H9 (cell line): Measurements from ENCODE around the gene TPRN. TPM values are rescaled to one million over a fixed set of nuclear protein-coding genes. Genes with fewer than 3 reads are reported as not detected.

Experiments used
- DNase-seq: peaks from one replicate; pipeline ENCODE4 v3.0.0-alpha.2; 2017
- H2AFZ ChIP-seq: one replicate; pipeline ENCODE4 v1.6.1; 2013; ENCODE audit warnings: mild to moderate bottlenecking, low read length, control low read depth, moderate library complexity
- H2AK5ac ChIP-seq: 2 replicates; pipeline ENCODE4 v1.6.1; 2013; ENCODE audit warnings: low read length, control low read depth, mixed read lengths; ENCODE audit not compliant: insufficient read length
- H2BK120ac ChIP-seq: one replicate; pipeline ENCODE4 v1.6.1; 2013; ENCODE audit warnings: low read depth, mild to moderate bottlenecking, low read length, control low read depth, inconsistent platforms; ENCODE audit not compliant: poor library complexity, severe bottlenecking
- H2BK12ac ChIP-seq: 2 replicates; pipeline ENCODE4 v1.6.1; 2013; ENCODE audit warnings: low read length, control low read depth, mixed read lengths, low read depth; ENCODE audit not compliant: insufficient read length
- H2BK15ac ChIP-seq: 2 replicates; pipeline ENCODE4 v1.6.1; 2013; ENCODE audit warnings: low read depth, low read length, control low read depth
- H2BK20ac ChIP-seq: one replicate; pipeline ENCODE4 v1.6.1; 2013; ENCODE audit warnings: low read depth, mild to moderate bottlenecking, low read length, control low read depth, inconsistent platforms; ENCODE audit not compliant: poor library complexity, severe bottlenecking
- H2BK5ac ChIP-seq: 2 replicates; pipeline ENCODE4 v1.6.1; 2013; ENCODE audit warnings: low read length, control low read depth, mixed read lengths; ENCODE audit not compliant: insufficient read length
- H3K14ac ChIP-seq: 2 replicates; pipeline ENCODE4 v1.6.1; 2013; ENCODE audit warnings: low read length, control low read depth; ENCODE audit not compliant: insufficient read depth
- H3K18ac ChIP-seq: 2 replicates; pipeline ENCODE4 v1.6.1; 2013; ENCODE audit warnings: low read depth, mild to moderate bottlenecking, mixed read lengths, low read length, control low read depth; ENCODE audit not compliant: insufficient read length
- H3K23ac ChIP-seq: 2 replicates; pipeline ENCODE4 v1.6.1; 2013; ENCODE audit warnings: low read length, control low read depth, mixed read lengths, low read depth; ENCODE audit not compliant: insufficient read length
- H3K23me2 ChIP-seq: 2 replicates; pipeline ENCODE4 v1.6.1; 2013; ENCODE audit warnings: low read depth, mild to moderate bottlenecking, mixed read lengths, low read length, control low read depth; ENCODE audit not compliant: insufficient read length, poor library complexity, severe bottlenecking
- H3K27ac ChIP-seq: 2 replicates; pipeline ENCODE4 v1.5.1; 2013; ENCODE audit warnings: low read length, control low read depth, mixed read lengths, low read depth; ENCODE audit not compliant: insufficient read length
- H3K27me3 ChIP-seq: 2 replicates; pipeline ENCODE4 v1.6.1; 2013; ENCODE audit warnings: low read length, control low read depth, inconsistent platforms; ENCODE audit not compliant: insufficient read depth
- H3K4ac ChIP-seq: 2 replicates; pipeline ENCODE4 v1.6.1; 2013; ENCODE audit warnings: low read depth, mild to moderate bottlenecking, control low read depth, inconsistent platforms, low read length, moderate library complexity
- H3K4me1 ChIP-seq: 2 replicates; pipeline ENCODE4 v1.6.1; 2013; ENCODE audit warnings: low read length, control low read depth, inconsistent platforms; ENCODE audit not compliant: insufficient read depth
- H3K4me2 ChIP-seq: 2 replicates; pipeline ENCODE4 v1.6.1; 2013; ENCODE audit warnings: low read length, control low read depth, mixed read lengths; ENCODE audit not compliant: insufficient read length, insufficient read depth
- H3K56ac ChIP-seq: 2 replicates; pipeline ENCODE4 v1.6.1; 2013; ENCODE audit warnings: low read depth, mild to moderate bottlenecking, mixed read lengths, low read length, control low read depth; ENCODE audit not compliant: insufficient read length
- H3K79me1 ChIP-seq: 2 replicates; pipeline ENCODE4 v1.6.1; 2013; ENCODE audit warnings: low read depth, mild to moderate bottlenecking, moderate library complexity, low read length, control low read depth, inconsistent platforms; ENCODE audit not compliant: insufficient read depth, poor library complexity, severe bottlenecking
- H3K79me2 ChIP-seq: 2 replicates; pipeline ENCODE4 v1.6.1; 2013; ENCODE audit warnings: low read length, control low read depth, inconsistent platforms; ENCODE audit not compliant: insufficient read depth
- H3K9ac ChIP-seq: 2 replicates; pipeline ENCODE4 v1.6.1; 2013; ENCODE audit warnings: low read length, control low read depth, mixed read lengths; ENCODE audit not compliant: insufficient read length; ENCODE audit errors: extremely low read depth
- H3K9me3 ChIP-seq: one replicate; pipeline ENCODE4 v1.6.1; 2013; ENCODE audit warnings: low read depth, low read length, inconsistent platforms; ENCODE audit not compliant: control insufficient read depth
- H3T11ph ChIP-seq: one replicate; pipeline ENCODE4 v1.6.1; 2013; ENCODE audit warnings: mild to moderate bottlenecking, low read length, control low read depth, inconsistent platforms
- H4K20me1 ChIP-seq: one replicate; pipeline ENCODE4 v1.6.1; 2013; ENCODE audit not compliant: control insufficient read depth, insufficient read length, insufficient read depth
- H4K5ac ChIP-seq: 2 replicates; pipeline ENCODE4 v1.6.1; 2013; ENCODE audit warnings: low read depth, mild to moderate bottlenecking, mixed read lengths, low read length, control low read depth; ENCODE audit not compliant: insufficient read length
- H4K8ac ChIP-seq: replicated peaks from 2 replicates; pipeline ENCODE4 v1.6.1; 2013; ENCODE audit warnings: low read length, control low read depth, mixed read lengths, low read depth; ENCODE audit not compliant: insufficient read length
- H4K91ac ChIP-seq: 2 replicates; pipeline ENCODE4 v1.6.1; 2013; ENCODE audit warnings: low read depth, mild to moderate bottlenecking, moderate library complexity, mixed read lengths, low read length, control low read depth; ENCODE audit not compliant: insufficient read length
- H3K27ac Mint-ChIP-seq, 3 experiments: 2 replicates in 2 of 3; 3 replicates in 1 of 3; pipeline ENCODE4 v1.8.0; 2020 to 2021; ENCODE audit warnings: mixed read lengths in 3 of 3, mild to moderate bottlenecking in 1 of 3, moderate library complexity in 1 of 3
- H3K27me3 Mint-ChIP-seq: 2 replicates; pipeline ENCODE4 v1.8.0; 2021; ENCODE audit warnings: low read depth, mild to moderate bottlenecking, moderate library complexity, mixed read lengths
- H3K36me3 Mint-ChIP-seq, 3 experiments: 2 replicates in 2 of 3; 3 replicates in 1 of 3; pipeline ENCODE4 v1.8.0; 2020 to 2021; ENCODE audit warnings: low read depth in 3 of 3, mixed read lengths in 3 of 3; ENCODE audit not compliant: insufficient read depth in 1 of 3
- H3K4me1 Mint-ChIP-seq, 2 experiments: 2 replicates each; pipeline ENCODE4 v1.8.0; 2020; ENCODE audit warnings: mixed read lengths in 2 of 2
- H3K4me3 Mint-ChIP-seq, 2 experiments: 2 replicates in 1 of 2; 3 replicates in 1 of 2; pipeline ENCODE4 v1.8.0; 2020 to 2021; ENCODE audit warnings: mild to moderate bottlenecking in 2 of 2, mixed read lengths in 2 of 2, moderate library complexity in 1 of 2
- H3K9me3 Mint-ChIP-seq, 2 experiments: 2 replicates in 1 of 2; 3 replicates in 1 of 2; pipeline ENCODE4 v1.8.0; 2020; ENCODE audit warnings: mild to moderate bottlenecking in 2 of 2, mixed read lengths in 2 of 2, moderate library complexity in 1 of 2
- CTCF ChIP-seq: fragments of 200-600 bp; sonication (generic); conservative IDR thresholded peaks from 3 replicates; pipeline ENCODE4 v1.8.0; 2021; ENCODE audit warnings: antibody characterized with exemption, mild to moderate bottlenecking
- WGBS: extraction: QIAGEN DNeasy Blood & Tissue Kit; methylation state at CpG from one replicate; pipeline ENCODE4 v1.1.7; 2013; ENCODE audit warnings: missing lambda C conversion rate, low lambda C conversion rate, mixed read lengths; ENCODE audit not compliant: insufficient read length; ENCODE audit errors: extremely low coverage; 5-methylcytosine and 5-hydroxymethylcytosine counted together
- total RNA-seq: library from RNA; stranded (reverse); gene quantifications from 2 replicates; pipeline ENCODE4 v1.2.1, GENCODE V29; 2021

Gene TPRN
- total RNA-seq, 1 experiment from 2014 or later = 30.7 TPM

- no peak overlapping the region for H3K27ac ChIP-seq
- H2AFZ ChIP-seq = no peak overlapping the region
- peaks cover 10% of the 10 kb centered on the region; the same call in 1 of the 2 replicates for H3K79me2 ChIP-seq
- no peak overlapping the region for H2AK5ac ChIP-seq
- peaks cover 13% of the 10 kb centered on the region for H3K23me2 ChIP-seq
- peaks cover 17 to 22% of the 10 kb centered on the region in 2 experiments for H3K4me1 Mint-ChIP-seq
- H3K27me3 ChIP-seq = no peaks in the 10 kb centered on the region
- H2BK15ac ChIP-seq = no peak overlapping the region
- H2BK5ac ChIP-seq = no peak overlapping the region
- H3K9me3 ChIP-seq = no peaks in the 10 kb centered on the region
- no peak overlapping the region for H3K14ac ChIP-seq
- H3K18ac ChIP-seq = no peak overlapping the region
- no peak overlapping the region for H2BK20ac ChIP-seq
- H3K4me2 ChIP-seq = no peak overlapping the region
- no peak overlapping the region for H3K4ac ChIP-seq
- H3K27ac Mint-ChIP-seq = no peak overlapping the region
- TF ChIP-seq CTCF = no peak
- H4K20me1 ChIP-seq = peaks cover 2% of the 10 kb centered on the region
- H3T11ph ChIP-seq = no peak overlapping the region
- H3K9ac ChIP-seq = no peak overlapping the region
- H4K5ac ChIP-seq = no peak overlapping the region
- H3K36me3 Mint-ChIP-seq = peaks cover 10 to 59% (median 49%) of the 10 kb centered on the region in 3 experiments; a peak in 6 of 7 replicates
- no peak overlapping the region for H3K56ac ChIP-seq
- no peak overlapping the region for H4K91ac ChIP-seq
- H3K27me3 Mint-ChIP-seq = no peaks in the 10 kb centered on the region
- H2BK12ac ChIP-seq = no peak overlapping the region
- H3K23ac ChIP-seq = no peak overlapping the region
- H2BK120ac ChIP-seq = no peak overlapping the region
- H3K4me3 Mint-ChIP-seq = no peak overlapping the region
- DNase-seq = no peak
- no peaks in the 10 kb centered on the region for H3K9me3 Mint-ChIP-seq
- WGBS = no CpG with 5 or more reads among the region's 19 CpGs
- H4K8ac ChIP-seq = no peak overlapping the region
- peaks cover 6% of the 10 kb centered on the region for H3K79me1 ChIP-seq
- peaks cover 5% of the 10 kb centered on the region; the same call in 1 of the 2 replicates for H3K4me1 ChIP-seq
Measured at GRCh38 chr9:137185921-137186320, 14.6 kb downstream of the TPRN start.
